ENCODE measurements around the gene CIP2A.
A peak's percentile ranks its signal among the peaks of the same experiment; 100 is the strongest.
"Not testable (repeated sequence)": the region's sequence is repeated elsewhere in the genome, so short reads cannot be mapped to it uniquely, and the experiment has no call there.

The CIP2A gene

DNA sequence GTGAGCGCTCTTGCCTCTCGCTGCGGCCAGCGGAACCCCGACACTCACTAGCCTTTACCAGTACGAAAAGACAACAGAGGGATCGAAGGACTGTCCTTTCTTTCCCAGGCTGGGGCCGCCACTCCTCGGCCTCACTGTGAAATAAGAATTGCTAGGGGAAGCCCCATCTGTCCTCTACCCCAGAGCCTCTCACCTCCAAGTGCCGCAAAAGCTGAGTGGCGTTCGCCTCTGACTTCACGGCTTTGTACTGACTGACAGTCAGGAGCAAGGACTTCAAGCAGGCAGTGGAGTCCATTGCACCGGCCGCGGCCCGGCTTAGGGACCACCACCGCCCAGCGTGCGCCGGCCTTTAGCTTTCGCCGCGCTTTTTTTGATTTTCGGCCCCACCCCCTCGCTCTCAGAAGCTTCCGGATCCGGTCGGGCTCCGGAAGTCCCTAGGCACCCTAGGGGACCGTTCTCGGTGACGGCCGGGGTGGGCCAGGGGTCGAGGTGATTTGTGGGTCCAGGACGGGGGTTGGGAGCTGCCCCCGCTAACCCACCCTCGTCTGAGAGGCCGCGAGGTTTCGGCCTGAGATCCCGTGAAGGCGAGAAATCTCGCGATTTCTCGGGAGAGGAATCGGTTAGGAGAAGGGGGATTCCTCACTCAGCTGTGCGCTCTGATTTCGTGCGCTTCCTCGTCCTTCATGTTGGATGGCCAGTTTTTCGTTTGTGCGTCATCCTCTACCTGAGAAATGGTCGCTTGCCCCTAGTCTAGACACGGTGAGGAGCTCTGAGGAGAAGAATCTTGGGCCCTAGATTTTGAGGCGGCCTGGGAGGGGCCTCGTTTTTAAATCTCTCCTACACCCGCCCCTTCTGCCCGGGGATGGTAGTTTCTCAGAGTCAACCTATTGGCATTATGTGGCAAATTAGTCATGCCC is at the start of gene CIP2A, which contains the start of gene DZIP3:
Gene CIP2A, minus strand, starts transcription at position 358 of the 917 bp plus-strand sequence. Its CDS starts 63 bp downstream, at position 295.
Gene DZIP3, plus strand, starts transcription at position 642 of the 917 bp plus-strand sequence. CDS start 15,685 bp downstream, outside the sequence.
- peak; percentile 80 for DNase-seq

DNA sequence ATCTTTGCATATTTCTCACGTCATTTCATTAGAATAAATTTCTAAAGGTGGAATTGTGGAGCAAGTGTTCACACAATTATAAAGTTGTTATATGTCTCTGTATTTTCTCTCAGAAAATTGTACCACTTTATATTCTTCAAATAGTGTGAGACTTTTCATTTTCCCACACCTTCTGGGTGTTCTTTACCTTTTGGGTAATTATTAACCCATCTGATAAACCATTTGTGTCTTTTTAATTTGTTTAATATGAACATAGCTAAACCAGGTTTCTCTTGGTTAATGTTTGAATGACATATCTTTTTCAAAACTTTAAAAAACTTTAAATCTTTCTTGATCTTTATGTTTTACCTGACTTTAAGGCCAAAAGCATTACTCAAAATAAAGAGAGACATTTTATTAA is 40.7 kb upstream of the CIP2A start:
- DNase-seq: no peak

- no peak for DNase-seq
Measured at GRCh38 chr3:108623504-108623903, 34.3 kb upstream of the CIP2A start.

DNA sequence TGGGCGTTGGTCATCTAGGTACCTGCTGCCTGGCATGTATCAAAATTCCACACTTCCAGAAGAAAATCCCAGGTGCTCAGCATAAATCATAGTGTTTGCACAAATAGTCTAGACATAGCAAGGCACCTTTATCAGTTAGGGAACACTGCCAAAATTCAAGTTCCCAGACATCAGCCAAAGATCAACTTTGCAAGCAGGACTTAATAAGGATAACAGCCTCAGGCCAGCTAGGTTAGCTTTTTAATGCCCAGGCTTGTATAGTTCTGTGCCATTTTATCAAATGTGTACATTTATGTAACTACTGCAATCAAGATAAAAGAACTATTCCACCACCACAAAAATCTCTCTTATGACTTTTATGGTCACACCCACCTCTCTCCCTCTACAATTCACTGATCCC is 31.0 kb upstream of the CIP2A start:
- DNase-seq: no peak

DNA sequence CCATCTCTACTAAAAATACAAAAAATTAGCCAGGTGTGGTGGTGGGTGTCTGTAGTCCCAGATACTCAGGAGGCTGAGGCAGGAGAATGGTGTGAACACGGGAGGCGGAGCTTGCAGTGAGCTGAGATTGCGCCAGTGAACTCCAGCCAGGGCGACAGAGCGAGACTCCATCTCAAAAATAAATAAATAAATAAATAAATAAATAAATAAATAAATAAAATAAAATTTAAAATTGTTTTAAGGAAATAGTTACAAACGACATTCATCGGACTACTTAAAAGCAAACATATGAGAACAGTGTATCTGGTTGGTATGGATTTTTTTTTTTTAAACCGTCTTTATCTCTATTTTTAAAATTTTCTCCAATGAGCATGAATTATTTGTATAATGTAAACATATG is 26.9 kb upstream of the CIP2A start:
- not testable (repeated sequence) for DNase-seq

DNA sequence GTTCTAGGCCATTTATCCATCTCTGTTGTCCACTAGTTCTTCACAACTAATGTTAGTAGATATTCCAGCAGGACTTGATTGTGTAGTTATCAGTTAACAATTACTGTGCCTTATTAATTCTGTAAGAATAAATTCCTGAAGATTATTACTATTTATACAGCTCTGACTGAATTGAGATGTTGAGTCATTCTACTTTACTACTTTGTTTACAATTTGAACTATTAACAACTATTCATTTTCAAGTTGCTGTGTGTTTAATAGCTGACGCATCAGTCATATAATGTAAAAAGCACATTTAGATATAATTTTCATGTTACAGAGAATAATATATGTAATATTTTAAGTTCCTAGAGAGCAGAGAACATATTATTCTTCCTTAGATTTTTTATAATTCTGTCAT is 21.4 kb upstream of the CIP2A start:
- DNase-seq: no peak

DNA sequence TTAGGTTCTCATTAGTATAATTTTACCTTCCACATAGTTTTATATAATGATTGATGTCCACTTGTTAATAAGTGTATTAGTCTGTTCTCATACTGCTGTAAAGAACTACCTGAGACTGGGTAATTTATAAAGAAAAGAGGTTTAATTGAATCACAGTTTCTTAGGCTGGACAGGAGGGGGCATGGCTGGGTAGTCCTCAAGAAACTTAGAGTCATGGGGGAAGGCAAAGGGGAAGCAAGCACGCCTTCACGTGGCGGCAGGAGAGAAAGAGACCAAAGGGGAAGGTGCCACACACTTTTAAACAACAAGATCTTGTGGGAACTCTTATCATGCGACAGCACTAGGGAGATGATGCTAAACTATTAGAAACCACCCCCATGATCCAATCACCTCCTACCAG is 19.5 kb upstream of the CIP2A start:
- no peak for DNase-seq

- DNase-seq: no peak
Measured at GRCh38 chr3:108605491-108605890, 16.3 kb upstream of the CIP2A start.

GRCh38 chr3:108605028-108605427 is 15.8 kb upstream of the CIP2A start:
- no peak for DNase-seq

DNA sequence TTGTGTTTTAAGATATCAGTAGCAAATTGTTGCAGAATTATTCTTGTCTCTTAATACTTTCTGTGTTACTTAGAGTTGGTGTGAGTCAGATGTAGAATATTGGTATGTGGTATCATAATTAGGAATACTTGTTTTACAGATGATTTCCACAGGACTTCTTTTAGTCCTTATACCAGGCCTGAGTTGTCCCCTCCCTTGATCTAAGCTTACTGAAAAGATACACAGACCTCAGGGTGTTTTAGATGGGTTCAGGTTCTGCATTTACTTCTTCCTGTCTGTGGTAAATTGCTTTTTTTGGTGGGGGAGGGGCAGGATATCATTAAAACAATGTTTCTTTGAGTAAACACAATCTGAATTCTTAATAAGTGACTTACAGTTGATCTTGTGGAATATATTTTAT is 14.5 kb upstream of the CIP2A start:
- no peak for DNase-seq

GRCh38 chr3:108602935-108603294 is 13.7 kb upstream of the CIP2A start:
- DNase-seq: no peak

- peak; percentile 11 for DNase-seq
Measured at GRCh38 chr3:108602249-108602934, 13.2 kb upstream of the CIP2A start.

GRCh38 chr3:108599677-108600409 is 10.6 kb upstream of the CIP2A start:
- no peak for DNase-seq

DNA sequence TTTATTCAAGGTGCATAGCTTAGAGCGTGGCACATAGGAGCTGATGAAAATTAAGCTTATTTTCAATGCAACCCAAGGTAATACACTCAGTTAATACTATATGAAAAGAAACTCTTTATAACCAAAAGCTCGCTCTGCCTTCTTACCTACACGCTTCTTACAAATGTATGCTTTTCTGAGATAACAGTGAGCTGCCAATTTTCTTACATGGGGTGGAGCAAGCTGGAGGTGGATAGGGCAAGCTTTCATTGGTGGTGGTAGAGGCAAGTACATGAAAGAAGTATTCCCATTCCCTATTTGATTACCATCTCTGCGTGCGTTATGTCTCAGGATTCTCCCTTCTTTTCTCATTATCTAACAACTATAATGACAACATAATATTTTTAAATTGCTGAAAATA is 9.1 kb upstream of the CIP2A start:
- DNase-seq: no peak

DNA sequence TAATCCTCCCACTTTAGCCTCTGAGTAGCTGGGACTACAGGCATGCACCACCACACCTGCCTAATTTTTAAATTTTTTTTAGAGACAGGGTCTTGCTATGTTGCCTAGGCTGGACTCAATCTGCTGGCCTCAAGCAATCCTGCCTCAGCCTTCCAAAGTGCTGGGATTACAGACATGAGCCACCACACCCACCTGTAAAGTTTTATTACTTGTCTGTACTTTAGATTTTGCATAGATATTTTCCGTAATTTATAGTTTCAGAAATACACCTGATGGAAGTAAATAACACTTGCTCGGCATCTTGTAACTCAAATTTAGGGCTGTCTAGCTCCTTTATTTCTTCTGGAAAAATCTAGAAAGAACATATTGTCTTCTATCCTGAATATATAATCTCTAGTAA is 6.1 kb upstream of the CIP2A start:
- DNase-seq: no peak

DNA sequence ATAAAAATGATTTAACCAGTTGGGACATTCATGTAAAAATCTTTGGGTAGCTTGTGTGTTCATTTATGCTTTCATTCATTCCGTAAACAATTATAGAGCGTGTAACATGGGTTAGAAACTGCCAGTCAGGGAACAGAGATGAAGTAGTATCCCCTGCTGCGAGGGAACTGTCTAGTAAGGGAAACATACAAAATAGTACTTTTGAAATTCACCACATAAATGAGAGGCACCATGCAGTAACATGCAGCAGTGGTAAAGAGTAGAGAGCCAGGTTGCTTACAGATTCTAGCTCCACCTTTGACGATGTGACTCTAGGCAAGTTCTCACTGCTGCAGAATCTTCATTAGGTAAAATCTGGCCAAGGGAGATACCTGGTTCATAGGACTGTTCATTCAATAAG is 1.2 kb upstream of the CIP2A start:
- DNase-seq: no peak

- DNase-seq: no peak
Measured at GRCh38 chr3:108589998-108590323, 723 bp upstream of the CIP2A start.

- no peak for DNase-seq
Measured at GRCh38 chr3:108588601-108589000, 637 bp downstream of the CIP2A start.

- no peak for DNase-seq
Measured at GRCh38 chr3:108578064-108578463, 11.2 kb downstream of the CIP2A start.

DNA sequence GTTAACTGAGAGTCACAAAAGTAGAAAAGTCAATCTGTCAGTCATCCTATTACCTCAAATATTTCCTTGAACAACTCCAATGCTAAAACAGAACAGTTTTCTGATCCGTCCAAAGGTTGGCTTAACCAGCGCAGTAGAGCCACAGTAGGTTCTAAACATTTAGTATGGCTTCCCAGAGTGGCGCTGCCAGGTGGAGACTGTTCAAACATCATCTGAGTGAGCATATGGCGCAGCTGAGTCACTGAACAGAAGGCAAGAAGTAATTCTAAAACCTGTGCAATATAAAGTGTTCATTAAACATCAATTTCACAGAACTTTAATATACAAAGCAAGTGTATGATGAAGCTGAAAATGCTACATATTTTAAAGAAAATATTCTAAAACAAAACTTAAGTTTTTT is 19.9 kb downstream of the CIP2A start:
- no peak for DNase-seq

DNA sequence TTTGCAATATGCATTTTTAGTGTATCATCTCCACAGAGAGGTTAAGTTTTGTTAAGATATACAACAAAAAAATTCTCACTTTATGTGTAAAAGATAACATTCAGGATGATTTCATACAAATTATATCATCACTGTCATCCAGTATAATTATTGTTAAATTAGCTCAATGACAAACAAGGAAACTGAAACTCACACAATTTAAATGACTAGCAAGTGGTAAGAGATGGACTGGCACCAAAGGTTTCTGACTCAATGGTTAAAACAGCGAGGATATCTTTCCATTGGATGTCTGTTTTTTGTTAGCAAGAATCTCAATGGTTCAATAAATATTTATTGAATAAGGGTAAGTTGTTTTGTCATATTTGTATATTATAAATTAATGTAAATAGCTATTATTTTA is 22.6 kb downstream of the CIP2A start:
- DNase-seq: no peak

DNA sequence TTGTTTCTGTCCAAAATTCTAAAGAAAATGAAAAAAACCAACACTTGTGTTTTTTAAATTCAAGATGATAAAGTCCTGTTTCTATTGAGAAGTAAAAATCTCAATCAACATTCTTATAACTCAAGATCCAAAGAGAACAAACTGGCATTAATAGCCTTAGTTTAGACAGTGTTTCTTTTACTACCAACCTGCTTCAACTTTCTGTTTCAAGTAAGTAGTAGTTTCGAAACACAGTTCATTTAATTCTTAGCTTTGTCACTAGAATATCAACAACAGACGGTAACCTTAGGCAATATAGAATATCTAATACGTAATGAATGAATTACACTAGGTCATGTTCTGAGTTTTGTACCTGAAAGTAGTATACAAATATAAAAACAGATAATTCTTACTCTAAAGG is 23.7 kb downstream of the CIP2A start:
- no peak for DNase-seq

- DNase-seq: no peak
Measured at GRCh38 chr3:108564564-108564963, 24.7 kb downstream of the CIP2A start.

DNA sequence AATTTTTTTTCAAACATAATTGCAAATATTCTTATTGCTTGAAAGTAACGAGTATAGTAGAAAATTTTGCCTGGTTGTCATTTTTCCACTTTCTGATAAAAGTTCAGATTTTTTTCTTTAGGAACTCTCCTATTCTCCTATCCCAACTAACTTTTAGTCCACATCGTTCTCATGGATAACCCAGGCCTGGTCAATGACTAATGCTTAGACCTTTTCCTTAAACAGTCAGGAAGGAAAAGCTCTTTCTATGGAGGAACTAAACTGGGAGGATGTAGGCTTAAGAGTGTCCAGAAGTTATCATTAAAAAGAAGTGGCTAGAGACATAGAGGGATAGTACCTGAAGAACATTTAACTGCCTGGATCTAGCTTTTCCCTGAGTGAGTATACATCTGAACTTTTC is 26.7 kb downstream of the CIP2A start:
- DNase-seq: no peak

All from stimulated activated naive CD4-positive, alpha-beta T cell treated with Interleukin-2 at 50 U/mL for 16 hours (primary cell).